Fibroblast of mammary gland (primary cell): ENCODE data around the gene ISM1.

ENCODE experiments used
- DNase-seq: peaks from one replicate; pipeline ENCODE4 v3.0.0-alpha.2; 2010; ENCODE audit warnings: low read depth
- H3K4me3 ChIP-seq: 2 replicates; pipeline ENCODE4 v1.5.1; 2011; ENCODE audit warnings: low read depth, mild to moderate bottlenecking, low read length, moderate library complexity; ENCODE audit not compliant: control insufficient read depth
- TF ChIP-seq, protein P1 (sequence below): conservative IDR thresholded peaks from 2 replicates; pipeline ENCODE4 v1.5.1; 2011; ENCODE audit warnings: low read depth, low read length, inconsistent platforms; ENCODE audit not compliant: control insufficient read depth, insufficient read depth

Gene ISM1

DNA sequence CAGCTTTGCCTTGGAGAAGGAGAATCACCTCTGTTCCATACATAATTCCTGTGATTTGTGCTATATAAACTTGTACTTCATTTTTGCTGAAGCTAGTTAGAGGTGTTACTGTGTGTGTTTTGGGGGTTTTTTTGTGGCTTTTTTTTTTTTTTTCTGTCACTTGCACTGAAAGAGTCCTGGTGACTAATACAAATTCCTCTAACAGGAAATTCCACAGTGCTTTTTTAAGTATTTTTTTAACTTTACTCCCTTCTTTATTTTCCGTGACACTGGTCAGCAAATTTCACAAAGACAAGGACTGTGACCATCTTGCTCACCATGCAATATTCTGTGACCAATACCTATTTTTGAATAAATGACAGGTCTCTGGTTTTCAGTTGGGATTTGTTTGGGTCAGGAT lies 110.5 kb downstream of the ISM1 start:
- no peak for DNase-seq
- H3K4me3 ChIP-seq, result no peak overlapping the region
- TF ChIP-seq, protein P1, sequence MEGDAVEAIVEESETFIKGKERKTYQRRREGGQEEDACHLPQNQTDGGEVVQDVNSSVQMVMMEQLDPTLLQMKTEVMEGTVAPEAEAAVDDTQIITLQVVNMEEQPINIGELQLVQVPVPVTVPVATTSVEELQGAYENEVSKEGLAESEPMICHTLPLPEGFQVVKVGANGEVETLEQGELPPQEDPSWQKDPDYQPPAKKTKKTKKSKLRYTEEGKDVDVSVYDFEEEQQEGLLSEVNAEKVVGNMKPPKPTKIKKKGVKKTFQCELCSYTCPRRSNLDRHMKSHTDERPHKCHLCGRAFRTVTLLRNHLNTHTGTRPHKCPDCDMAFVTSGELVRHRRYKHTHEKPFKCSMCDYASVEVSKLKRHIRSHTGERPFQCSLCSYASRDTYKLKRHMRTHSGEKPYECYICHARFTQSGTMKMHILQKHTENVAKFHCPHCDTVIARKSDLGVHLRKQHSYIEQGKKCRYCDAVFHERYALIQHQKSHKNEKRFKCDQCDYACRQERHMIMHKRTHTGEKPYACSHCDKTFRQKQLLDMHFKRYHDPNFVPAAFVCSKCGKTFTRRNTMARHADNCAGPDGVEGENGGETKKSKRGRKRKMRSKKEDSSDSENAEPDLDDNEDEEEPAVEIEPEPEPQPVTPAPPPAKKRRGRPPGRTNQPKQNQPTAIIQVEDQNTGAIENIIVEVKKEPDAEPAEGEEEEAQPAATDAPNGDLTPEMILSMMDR, result no peak

DNA sequence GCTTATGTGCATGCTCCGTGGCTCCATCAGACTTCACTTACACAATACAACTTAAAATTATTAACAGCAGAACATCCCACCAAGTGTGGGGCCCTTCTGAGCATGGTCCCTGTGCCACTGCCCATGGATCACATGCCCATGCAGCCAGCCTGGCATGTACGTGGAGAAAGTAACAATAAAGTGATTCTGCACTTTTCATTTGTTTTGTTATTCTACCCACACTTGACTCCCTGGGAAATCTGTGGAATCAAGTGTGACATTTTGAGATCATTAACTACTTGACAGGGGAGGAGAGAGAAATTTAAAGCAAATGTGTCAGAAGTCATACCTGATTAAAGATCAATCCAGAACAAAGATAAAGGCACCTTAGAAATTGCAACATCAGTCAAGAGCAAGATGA lies 112.0 kb downstream of the ISM1 start:
- no peak for DNase-seq
- TF ChIP-seq, protein P1, result no peak
- H3K4me3 ChIP-seq, result no peak overlapping the region

DNA sequence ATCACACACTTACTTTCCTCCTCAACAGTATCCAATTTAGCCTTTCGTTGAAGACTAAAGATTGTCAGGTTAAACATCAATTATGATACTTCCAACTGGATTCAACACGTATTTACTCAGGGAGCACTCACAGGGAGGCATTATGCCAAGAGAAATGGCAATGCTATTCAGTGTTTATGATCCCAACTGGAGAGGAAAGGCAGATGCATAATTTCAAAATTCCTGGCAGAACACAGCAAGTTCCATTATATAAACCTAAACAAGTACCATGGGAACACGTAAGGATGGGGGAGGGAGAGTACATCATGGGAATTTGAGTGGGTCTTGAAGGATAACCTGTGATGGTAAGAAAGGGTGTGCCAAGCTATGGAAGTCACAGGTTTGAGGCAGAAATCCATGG lies 112.7 kb downstream of the ISM1 start:
- H3K4me3 ChIP-seq, result no peak overlapping the region
- no peak for DNase-seq
- TF ChIP-seq, protein P1, result no peak

DNA sequence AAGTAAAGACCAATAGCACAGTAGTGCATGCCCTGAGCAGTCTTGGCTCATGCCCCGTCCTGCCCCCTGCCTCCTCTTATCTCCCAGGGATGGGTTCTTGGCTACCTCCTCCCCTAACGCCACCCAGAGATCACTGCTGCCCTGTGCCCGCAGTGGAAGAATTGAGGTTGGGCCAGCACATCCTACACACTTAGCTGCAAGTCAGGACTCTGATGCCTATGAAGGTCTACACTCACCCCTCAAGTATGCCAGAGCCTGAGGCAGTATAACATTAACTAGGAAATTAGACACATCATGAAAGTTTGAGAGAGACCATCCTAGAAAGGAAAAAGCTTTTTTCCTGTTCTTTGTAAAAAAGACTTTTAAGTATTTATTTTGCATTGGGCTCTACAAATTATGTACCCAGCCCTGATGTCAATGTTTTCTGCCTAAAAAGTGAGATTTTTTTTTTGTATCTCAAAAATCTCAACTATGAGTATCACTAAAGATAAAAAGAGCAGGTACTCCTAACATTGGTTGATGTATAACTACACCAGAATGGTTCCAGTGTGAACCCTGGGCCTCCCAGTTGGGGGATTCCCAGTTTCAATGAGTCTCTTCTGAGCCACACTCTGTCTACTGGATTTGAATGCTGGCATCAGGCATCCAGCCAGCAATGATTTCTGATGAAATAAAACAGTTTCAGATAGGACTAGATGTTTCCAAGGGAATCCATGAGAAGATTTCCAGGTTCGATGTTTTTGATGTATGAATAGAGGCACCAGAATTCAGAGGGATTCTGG lies 115.4 kb downstream of the ISM1 start:
- no peak overlapping the region for H3K4me3 ChIP-seq
- TF ChIP-seq, protein P1, result no peak
- DNase-seq, result no peak

DNA sequence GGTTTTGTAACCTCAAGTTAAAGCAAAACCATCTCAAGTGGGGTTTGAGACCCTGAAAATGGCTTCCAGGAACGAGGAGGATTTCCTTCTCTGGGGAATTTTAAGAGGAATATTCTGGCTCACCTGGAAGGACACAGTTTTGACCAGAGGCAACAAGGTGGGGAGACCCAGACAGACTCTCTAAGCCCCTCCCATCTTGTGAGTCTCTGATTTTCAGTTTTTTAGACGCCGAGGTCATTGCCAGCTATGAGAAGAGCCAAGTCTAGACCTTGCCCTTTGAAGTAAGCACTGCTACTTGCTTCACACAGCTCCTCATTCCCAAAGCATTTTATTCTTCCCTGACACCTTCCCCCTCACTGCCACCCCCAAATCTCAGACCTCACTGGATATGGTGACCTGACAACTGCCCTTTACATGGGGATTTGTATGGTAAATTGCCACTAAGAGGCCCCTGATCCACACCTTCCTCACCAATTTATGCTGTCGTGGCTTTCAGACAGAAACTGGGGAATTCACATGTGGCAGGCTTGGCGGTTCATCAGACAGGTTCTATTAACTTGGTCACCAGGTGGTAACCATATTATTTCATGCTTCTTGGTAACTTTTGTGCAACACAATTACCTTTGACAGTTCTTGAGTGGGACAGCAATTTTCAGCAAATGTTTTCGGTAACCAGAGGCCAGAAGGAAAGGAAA lies 116.2 kb downstream of the ISM1 start:
- no peak for DNase-seq
- TF ChIP-seq, protein P1, result no peak
- H3K4me3 ChIP-seq, result no peak overlapping the region

DNA sequence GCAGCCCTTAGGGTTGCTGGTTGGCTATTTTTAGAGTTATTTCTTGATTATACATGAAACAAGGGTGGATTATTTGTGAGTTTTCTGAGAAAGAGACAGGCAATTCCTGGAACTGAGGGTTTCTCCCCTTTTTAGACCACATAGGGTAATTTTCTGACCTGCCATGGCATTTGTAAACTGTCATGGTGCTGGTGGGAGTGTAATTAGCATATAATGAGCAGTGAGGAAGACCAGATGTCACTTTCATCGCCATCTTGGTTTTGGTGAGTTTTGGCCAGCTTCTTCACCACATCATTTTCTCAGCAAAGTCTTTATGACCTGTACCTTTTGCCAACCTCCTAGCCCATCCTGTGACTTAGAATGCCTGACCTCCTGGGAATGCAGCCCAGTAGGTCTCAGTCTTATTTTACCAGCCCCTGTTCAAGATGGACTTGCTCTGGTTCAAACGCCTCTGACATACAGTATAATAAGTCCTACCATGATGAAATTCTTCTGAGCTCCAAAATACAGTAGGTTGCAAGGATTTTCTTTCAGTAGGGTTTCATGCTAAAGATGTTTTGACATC lies 117.1 kb downstream of the ISM1 start:
- H3K4me3 ChIP-seq, result no peak overlapping the region
- DNase-seq, result no peak
- TF ChIP-seq, protein P1, result no peak
